Endodermal cell (in vitro differentiated cells): Measurements from ENCODE around the gene KLHDC4. TPM values are rescaled to one million over a fixed set of nuclear protein-coding genes. Genes with fewer than 3 reads are reported as not detected.
A peak's percentile ranks its signal among the peaks of the same experiment; 100 is the strongest.

Experiments used
- DNase-seq: peaks from one replicate; pipeline ENCODE4 v3.0.0-alpha.2; 2017
- H3K27ac ChIP-seq: 2 replicates; pipeline ENCODE4 v1.5.1; 2013; ENCODE audit warnings: mild to moderate bottlenecking, low read depth, low read length, moderate library complexity
- H3K27me3 ChIP-seq: 2 replicates; pipeline ENCODE4 v1.6.1; 2013; ENCODE audit warnings: mild to moderate bottlenecking, low read length, moderate library complexity; ENCODE audit not compliant: insufficient read depth, control insufficient read depth, poor library complexity, severe bottlenecking
- H3K36me3 ChIP-seq: 2 replicates; pipeline ENCODE4 v1.7.0; 2013; ENCODE audit warnings: mild to moderate bottlenecking, low read length, moderate library complexity; ENCODE audit not compliant: control insufficient read depth, insufficient read depth
- H3K4me1 ChIP-seq: one replicate; pipeline ENCODE4 v1.7.0; 2013; ENCODE audit warnings: low read length; ENCODE audit not compliant: control insufficient read depth, insufficient read depth
- H3K4me3 ChIP-seq: 2 replicates; pipeline ENCODE4 v1.5.1; 2013; ENCODE audit warnings: mild to moderate bottlenecking, low read length, moderate library complexity
- H3K9ac ChIP-seq: 2 replicates; pipeline ENCODE4 v1.6.1; 2013; ENCODE audit warnings: mild to moderate bottlenecking, low read length, moderate library complexity; ENCODE audit not compliant: poor library complexity, severe bottlenecking; ENCODE audit errors: extremely low read depth
- H3K9me3 ChIP-seq: 2 replicates; pipeline ENCODE4 v1.6.1; 2013; ENCODE audit warnings: mild to moderate bottlenecking, low read length, moderate library complexity; ENCODE audit not compliant: control insufficient read depth
- H3K27ac Mint-ChIP-seq: 2 replicates; pipeline ENCODE4 v1.8.0; 2020; ENCODE audit warnings: mixed read lengths
- H3K27me3 Mint-ChIP-seq: 2 replicates; pipeline ENCODE4 v1.8.0; 2021; ENCODE audit warnings: mild to moderate bottlenecking, mixed read lengths; ENCODE audit not compliant: insufficient read depth
- H3K36me3 Mint-ChIP-seq: 2 replicates; pipeline ENCODE4 v1.8.0; 2020; ENCODE audit warnings: low read depth, mixed read lengths
- H3K4me1 Mint-ChIP-seq: 2 replicates; pipeline ENCODE4 v1.8.0; 2020; ENCODE audit warnings: mixed read lengths
- H3K4me3 Mint-ChIP-seq: 2 replicates; pipeline ENCODE4 v1.8.0; 2020; ENCODE audit warnings: mild to moderate bottlenecking, moderate library complexity, mixed read lengths
- H3K9me3 Mint-ChIP-seq: 2 replicates; pipeline ENCODE4 v1.8.0; 2020; ENCODE audit warnings: mild to moderate bottlenecking, mixed read lengths
- WGBS, 2 experiments: methylation state at CpG; one replicate each; pipeline versions ENCODE4 v1.1.5 to v1.1.7; 2013; ENCODE audit warnings: missing lambda C conversion rate in 2 of 2, mixed read lengths in 1 of 2; ENCODE audit not compliant: insufficient coverage in 1 of 2, insufficient read length in 1 of 2; 5-methylcytosine and 5-hydroxymethylcytosine counted together
- total RNA-seq, 2 donors: library from RNA; stranded (reverse); fragmentation: NEBNext Ultra II Directional in 1 of 2; extraction: Animal tissue kit (Norgen Biotek cat#: 25700) in 1 of 2; gene quantifications; 2 replicates in 1 of 2; 3 replicates in 1 of 2; pipeline ENCODE4 v1.2.1, GENCODE V29; 2021
- TF ChIP-seq, protein P1 (sequence below): fragments of 200-600 bp; sonication (generic); conservative IDR thresholded peaks from 2 replicates; pipeline ENCODE4 v1.5.0; 2021; ENCODE audit warnings: antibody characterized with exemption, mild to moderate bottlenecking

The KLHDC4 gene
- total RNA-seq, 2 donors from 2014 or later = 52.8 to 58.8 TPM

GRCh38 chr16:87677830-87678229, 88.0 kb downstream of the KLHDC4 start:
- Histone ChIP-seq H3K27ac (no peak overlapping the region), H3K4me1 (no peaks in the 10 kb centered on the region), H3K4me3 (no peak overlapping the region), H3K9me3 (no peaks in the 10 kb centered on the region), H3K27me3 (no peaks in the 10 kb centered on the region), H3K36me3 (no peaks in the 10 kb centered on the region), H3K9ac (no peak overlapping the region)
- Mint-ChIP-seq H3K27me3 (no peaks in the 10 kb centered on the region), H3K27ac (no peak overlapping the region), H3K36me3 (no peaks in the 10 kb centered on the region), H3K4me1 (no peaks in the 10 kb centered on the region), H3K9me3 (no peaks in the 10 kb centered on the region), H3K4me3 (no peak overlapping the region)
- DNase-seq = no peak
- TF ChIP-seq, protein P1, sequence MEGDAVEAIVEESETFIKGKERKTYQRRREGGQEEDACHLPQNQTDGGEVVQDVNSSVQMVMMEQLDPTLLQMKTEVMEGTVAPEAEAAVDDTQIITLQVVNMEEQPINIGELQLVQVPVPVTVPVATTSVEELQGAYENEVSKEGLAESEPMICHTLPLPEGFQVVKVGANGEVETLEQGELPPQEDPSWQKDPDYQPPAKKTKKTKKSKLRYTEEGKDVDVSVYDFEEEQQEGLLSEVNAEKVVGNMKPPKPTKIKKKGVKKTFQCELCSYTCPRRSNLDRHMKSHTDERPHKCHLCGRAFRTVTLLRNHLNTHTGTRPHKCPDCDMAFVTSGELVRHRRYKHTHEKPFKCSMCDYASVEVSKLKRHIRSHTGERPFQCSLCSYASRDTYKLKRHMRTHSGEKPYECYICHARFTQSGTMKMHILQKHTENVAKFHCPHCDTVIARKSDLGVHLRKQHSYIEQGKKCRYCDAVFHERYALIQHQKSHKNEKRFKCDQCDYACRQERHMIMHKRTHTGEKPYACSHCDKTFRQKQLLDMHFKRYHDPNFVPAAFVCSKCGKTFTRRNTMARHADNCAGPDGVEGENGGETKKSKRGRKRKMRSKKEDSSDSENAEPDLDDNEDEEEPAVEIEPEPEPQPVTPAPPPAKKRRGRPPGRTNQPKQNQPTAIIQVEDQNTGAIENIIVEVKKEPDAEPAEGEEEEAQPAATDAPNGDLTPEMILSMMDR = no peak
- WGBS, 2 experiments = 96 to 97% methylated on average over 4 to 5 of the region's 5 CpGs

GRCh38 chr16:87675111-87675719, 90.6 kb downstream of the KLHDC4 start:
- Mint-ChIP-seq H3K27ac (peak overlapping the region; percentile 15), H3K27me3 (no peaks in the 10 kb centered on the region), H3K36me3 (no peaks in the 10 kb centered on the region), H3K4me3 (no peak overlapping the region), H3K4me1 (no peaks in the 10 kb centered on the region), H3K9me3 (no peaks in the 10 kb centered on the region)
- WGBS, 2 experiments = 76 to 78% methylated on average over 9 to 15 of the region's 15 CpGs
- TF ChIP-seq, protein P1 = no peak
- Histone ChIP-seq H3K4me1 (no peaks in the 10 kb centered on the region), H3K27ac (no peak overlapping the region), H3K4me3 (no peak overlapping the region), H3K9me3 (no peaks in the 10 kb centered on the region), H3K36me3 (no peaks in the 10 kb centered on the region), H3K9ac (no peak overlapping the region), H3K27me3 (no peaks in the 10 kb centered on the region)
- DNase-seq = no peak

GRCh38 chr16:87674419-87674818, 91.4 kb downstream of the KLHDC4 start:
- H3K4me1 Mint-ChIP-seq = no peaks in the 10 kb centered on the region
- Histone ChIP-seq H3K4me3 (no peak overlapping the region), H3K9ac (no peak overlapping the region), H3K9me3 (no peaks in the 10 kb centered on the region), H3K4me1 (no peaks in the 10 kb centered on the region), H3K36me3 (no peaks in the 10 kb centered on the region), H3K27me3 (no peaks in the 10 kb centered on the region), H3K27ac (no peak overlapping the region)
- no peak for DNase-seq
- no peaks in the 10 kb centered on the region for H3K27me3 Mint-ChIP-seq
- H3K27ac Mint-ChIP-seq = no peak overlapping the region
- H3K4me3 Mint-ChIP-seq = no peak overlapping the region
- no peaks in the 10 kb centered on the region for H3K36me3 Mint-ChIP-seq
- WGBS, 2 experiments = 95 to 100% methylated on average over 5 of the region's 5 CpGs
- H3K9me3 Mint-ChIP-seq = no peaks in the 10 kb centered on the region
- TF ChIP-seq, protein P1 = no peak
